ENCODE results near the gene BICRA.

BICRA gene

GRCh38 chr19:47601180-47601904, 7.6 kb upstream of the BICRA start:
- DNase-seq, result no peak

- DNase-seq, result no peak
Observed at GRCh38 chr19:47603706-47604565, 5.0 kb upstream of the BICRA start.

GRCh38 chr19:47607564-47608073, 1.3 kb upstream of the BICRA start:
- DNase-seq, result no peak

GRCh38 chr19:47608074-47608918, 638 bp upstream of the BICRA start:
- DNase-seq, result peak; percentile 7

- DNase-seq, result no peak
Observed at GRCh38 chr19:47609906-47610894, 1.3 kb downstream of the BICRA start.

- DNase-seq, result no peak
Observed at GRCh38 chr19:47610902-47611301, 2.0 kb downstream of the BICRA start.

GRCh38 chr19:47613165-47614020, 4.5 kb downstream of the BICRA start:
- DNase-seq, result no peak

- DNase-seq, result no peak
Observed at GRCh38 chr19:47614021-47614295, 5.0 kb downstream of the BICRA start.

- no peak for DNase-seq
Observed at GRCh38 chr19:47614559-47614958, 5.6 kb downstream of the BICRA start.

- DNase-seq, result no peak
Observed at GRCh38 chr19:47615230-47615629, 6.3 kb downstream of the BICRA start.

GRCh38 chr19:47615714-47616113, 6.8 kb downstream of the BICRA start:
- no peak for DNase-seq

- DNase-seq, result no peak
Observed at GRCh38 chr19:47618771-47619170, 9.8 kb downstream of the BICRA start.

- no peak for DNase-seq
Observed at GRCh38 chr19:47619763-47620162, 10.8 kb downstream of the BICRA start.

GRCh38 chr19:47623151-47623920, 14.4 kb downstream of the BICRA start:
- no peak for DNase-seq

- DNase-seq, result no peak
Observed at GRCh38 chr19:47623921-47624391, 15.0 kb downstream of the BICRA start.

GRCh38 chr19:47625650-47626049, 16.7 kb downstream of the BICRA start:
- DNase-seq, result no peak

GRCh38 chr19:47626238-47626637, 17.3 kb downstream of the BICRA start:
- no peak for DNase-seq

GRCh38 chr19:47628078-47628771, 19.3 kb downstream of the BICRA start:
- DNase-seq, result no peak

- DNase-seq, result no peak
Observed at GRCh38 chr19:47630594-47630993, 21.7 kb downstream of the BICRA start.

All from NCI-H2081 treated with DMSO at 0.1 percent for 48 hours (cell line).